CD4-positive, alpha-beta T cell treated with Interleukin-6 for 4 hours (primary cell): ENCODE measurements around the gene RAPGEF2.
"Not testable (repeated sequence)": the region's sequence is repeated elsewhere in the genome, so short reads cannot be mapped to it uniquely, and the experiment has no call there.

ENCODE experiments used
- DNase-seq: peaks from one replicate; pipeline ENCODE4 v3.0.0-alpha.2; 2020; ENCODE audit warnings: mixed read lengths

RAPGEF2 gene

DNA sequence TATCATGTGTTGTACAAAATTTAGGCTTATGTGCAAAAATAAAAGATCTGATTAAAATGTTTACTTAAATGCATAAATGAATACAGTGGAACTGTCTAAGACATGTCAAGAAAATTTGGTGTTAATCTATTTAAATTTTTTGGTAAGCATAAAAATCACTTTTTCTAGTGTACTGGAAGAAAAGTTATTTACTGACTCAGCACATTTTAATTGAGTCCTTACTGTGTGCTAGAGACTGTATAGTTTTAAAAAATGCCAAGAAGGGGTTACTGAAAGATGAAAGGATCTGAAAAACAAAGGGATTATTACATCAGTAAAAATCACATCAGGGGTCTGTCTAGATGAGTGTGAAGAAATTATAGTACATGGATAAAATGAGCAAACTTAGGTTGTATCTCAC is 60.6 kb downstream of the RAPGEF2 start:
- no peak for DNase-seq

DNA sequence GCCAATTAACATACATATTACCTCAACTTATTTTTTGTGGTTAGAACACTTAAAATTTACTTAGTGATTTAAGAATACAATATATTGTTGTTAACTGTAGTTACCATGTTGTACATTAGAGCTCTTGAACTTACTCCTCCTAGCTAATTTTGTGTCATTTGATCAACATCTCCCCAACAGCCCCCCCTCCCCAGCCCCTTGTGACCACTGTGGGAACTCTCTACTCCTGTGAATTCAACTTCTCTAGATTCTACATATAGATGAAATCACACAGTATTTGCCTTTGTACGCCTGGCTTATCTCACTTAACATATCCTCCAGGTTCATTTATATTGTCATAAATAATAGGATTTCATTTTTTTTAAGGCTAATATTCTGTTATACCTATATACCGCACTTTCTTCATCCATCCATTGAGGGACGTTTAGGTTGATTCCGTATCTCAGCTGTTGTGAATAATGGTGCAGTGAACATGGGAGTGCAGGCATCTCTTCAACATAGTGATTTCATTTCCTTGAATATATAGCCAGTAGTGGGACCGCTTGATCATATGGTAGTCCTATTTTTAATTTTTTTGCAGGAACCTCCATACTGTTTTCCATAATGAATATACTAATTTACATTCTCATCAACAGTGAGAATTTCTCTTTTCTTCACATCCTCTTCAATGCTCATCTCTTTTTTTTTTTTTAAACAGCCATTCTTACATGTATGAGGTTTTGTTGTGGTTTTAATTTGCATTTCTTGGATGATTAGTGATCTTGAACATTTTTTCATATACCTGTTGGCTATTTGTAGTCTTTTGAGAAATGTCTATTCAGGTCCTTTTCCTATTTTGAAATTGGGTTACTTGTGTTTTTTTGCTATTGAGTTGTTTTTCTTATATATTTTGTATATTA is 66.8 kb downstream of the RAPGEF2 start:
- DNase-seq: no peak

DNA sequence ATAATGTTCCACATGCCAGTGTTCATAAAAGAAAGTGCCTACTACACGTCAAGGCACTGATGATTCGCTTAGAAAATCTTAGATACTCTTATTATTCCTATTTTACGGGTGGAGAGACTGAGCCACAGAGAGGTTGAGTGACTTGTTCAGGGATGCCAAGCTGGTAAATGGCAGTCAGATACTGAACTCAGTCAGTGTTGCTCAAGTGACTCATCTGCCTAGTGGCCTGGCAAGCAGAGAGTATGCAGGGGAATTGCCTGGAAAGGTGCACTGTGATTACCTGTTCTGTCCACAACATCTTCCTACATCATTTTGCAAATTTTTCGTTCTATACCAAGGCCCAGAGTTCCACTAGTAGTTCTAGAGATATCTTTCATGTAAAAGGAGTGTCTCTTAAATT is 68.4 kb downstream of the RAPGEF2 start:
- DNase-seq: no peak

DNA sequence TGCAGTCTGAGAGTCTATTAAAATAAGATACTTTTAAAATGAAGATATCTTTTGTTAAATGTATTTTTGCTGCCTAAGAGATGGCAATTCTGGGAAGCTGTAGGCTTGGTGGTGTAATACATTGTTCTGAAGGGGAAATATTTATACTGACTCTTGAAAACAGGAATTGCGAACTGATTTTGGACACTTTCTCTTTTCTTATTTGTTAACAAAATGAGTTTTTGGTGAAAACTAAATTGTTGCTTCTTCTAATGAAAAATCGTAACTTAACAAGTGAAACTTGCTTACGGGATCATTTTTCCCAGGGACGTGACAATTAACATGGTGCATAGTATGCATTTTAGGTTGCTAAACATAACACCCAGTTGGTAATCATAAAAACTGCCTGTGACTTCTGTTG is 71.0 kb downstream of the RAPGEF2 start:
- no peak for DNase-seq

DNA sequence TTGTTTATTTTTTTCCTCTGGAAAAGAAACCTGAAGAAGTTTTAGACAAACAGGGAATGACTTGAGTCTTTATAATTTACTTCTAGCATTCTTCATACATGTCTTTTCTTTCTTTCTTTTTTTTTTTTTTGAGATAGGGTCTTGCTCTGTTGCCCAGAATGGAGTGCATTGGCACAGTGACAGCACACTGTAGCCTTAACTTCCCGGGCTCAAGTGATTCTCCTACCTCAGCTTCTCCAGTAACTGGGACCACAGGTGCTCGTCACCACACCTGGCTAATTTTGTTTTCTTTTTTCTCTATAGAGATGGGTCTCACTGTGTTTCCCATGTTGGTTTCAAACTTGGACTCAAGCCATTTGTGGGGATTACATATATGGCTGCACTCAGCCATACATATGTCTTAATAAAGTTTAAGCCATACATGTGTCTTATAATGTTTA is 71.8 kb downstream of the RAPGEF2 start:
- DNase-seq: no peak

DNA sequence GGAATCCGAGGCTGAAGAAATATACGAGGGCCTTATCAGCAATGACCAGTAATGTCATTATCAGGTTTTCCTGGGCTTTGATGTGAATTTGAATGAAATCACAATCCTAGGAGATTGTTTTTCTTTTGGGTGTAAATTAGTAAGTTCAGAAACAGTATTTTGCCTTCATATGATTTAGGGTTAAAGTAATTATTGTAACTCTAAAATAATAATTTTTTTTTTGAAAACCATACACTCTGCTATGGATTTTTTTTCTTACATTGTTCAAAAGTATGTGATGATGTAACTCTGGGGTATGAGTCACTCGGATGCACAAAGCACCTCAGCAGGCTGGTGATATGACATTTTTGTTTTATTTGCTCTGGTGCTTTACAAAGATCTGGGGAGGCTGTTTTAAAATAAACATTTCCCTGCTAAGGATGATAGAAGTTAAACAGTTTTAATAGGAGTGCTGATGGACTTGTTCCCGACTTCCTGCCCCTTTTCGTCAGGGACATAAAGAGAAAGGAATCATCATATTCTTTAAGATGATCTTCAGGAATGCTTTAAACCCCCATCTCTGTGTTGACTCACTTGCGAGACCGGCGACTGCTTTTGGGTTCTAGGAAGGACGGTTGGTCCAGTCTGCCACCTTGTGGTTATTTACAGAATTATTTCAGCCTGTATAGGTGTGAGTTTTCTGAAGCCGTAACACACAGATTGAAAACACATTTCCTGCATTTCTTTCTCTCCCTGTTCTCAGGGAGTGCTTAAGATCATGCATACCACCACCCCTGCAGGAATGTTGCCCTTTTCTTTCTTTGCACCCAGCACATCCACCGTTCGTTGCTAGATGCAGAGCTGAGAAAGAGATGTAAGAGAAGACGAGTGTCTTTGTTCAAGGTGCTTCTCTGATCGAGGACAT is 72.5 kb downstream of the RAPGEF2 start:
- peak; percentile 69 for DNase-seq

DNA sequence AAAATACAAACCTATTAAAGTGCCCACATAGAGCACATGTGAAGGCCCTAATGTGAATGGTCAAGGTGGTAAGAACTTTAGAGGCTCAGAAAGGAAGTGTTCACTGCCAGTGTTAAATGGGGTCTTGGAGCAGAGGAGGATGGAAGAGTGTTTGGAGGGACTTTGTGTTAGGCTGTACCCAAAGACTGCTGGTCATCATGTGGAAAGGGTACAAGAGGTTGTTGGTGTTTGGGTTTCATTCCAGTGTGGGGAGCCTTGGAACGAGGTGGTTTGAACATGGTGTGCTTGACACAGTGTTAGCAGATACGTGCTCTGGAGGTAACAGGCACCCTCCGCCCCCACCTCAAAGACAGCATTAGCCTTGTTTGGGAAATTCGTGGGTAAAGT is 73.1 kb downstream of the RAPGEF2 start:
- no peak for DNase-seq

DNA sequence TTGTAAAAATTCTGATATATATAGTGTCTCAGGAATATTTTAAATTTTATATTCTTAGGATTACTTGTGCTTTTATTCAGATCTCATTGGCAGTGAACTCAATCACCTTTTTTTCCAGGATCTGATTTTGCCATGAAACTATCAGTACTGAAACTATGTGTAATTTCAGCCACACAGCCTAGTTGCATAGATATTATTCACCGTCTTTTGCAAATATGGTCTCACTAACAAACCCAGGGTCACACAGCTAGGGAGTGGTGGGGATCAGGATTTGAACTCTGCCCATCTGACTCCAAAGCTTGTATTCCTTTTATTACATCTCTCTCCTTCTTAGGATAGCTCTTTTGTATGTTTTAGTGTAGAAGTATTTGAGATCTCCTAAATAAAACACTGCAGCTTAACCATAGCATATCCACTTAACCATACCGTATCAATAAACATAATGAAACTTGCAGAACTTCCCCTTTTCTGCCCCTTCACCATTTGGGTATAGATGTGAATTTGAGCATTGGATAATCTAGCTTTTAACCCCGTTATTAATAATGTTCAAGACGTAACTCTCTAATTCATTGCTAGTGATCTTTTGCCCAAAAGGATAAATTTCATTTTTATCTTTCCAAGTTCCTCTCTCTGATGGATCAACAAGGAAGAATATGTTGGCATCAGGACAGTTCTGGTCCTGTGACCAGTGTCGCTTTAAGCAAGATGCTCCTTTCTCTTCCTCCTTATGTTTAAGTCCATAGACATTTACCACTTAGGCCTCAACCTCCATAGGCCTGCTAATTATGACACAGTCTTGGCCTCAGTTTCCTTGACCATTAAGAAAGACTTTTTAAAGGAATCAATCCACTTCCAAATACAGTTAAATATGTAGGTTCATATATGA is 74.6 kb downstream of the RAPGEF2 start:
- no peak for DNase-seq

DNA sequence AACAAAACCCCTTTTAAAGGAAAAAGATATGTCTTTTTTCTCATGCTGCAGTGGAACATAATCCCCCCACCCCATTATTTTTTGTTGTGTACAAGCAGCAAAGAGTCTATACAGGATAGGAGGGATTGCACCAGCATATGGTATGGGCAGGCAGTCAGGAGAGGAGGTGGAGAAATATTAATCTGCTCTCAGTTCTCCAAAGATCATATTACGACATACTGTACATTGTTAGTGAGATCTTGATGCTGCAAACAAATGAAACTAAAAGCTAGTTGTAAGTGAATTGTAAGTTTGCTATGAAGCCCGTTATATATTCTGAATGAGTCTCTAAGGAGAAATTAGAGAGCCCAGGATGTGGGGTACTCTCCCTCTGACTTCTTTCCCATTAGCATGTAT is 75.3 kb downstream of the RAPGEF2 start:
- no peak for DNase-seq

DNA sequence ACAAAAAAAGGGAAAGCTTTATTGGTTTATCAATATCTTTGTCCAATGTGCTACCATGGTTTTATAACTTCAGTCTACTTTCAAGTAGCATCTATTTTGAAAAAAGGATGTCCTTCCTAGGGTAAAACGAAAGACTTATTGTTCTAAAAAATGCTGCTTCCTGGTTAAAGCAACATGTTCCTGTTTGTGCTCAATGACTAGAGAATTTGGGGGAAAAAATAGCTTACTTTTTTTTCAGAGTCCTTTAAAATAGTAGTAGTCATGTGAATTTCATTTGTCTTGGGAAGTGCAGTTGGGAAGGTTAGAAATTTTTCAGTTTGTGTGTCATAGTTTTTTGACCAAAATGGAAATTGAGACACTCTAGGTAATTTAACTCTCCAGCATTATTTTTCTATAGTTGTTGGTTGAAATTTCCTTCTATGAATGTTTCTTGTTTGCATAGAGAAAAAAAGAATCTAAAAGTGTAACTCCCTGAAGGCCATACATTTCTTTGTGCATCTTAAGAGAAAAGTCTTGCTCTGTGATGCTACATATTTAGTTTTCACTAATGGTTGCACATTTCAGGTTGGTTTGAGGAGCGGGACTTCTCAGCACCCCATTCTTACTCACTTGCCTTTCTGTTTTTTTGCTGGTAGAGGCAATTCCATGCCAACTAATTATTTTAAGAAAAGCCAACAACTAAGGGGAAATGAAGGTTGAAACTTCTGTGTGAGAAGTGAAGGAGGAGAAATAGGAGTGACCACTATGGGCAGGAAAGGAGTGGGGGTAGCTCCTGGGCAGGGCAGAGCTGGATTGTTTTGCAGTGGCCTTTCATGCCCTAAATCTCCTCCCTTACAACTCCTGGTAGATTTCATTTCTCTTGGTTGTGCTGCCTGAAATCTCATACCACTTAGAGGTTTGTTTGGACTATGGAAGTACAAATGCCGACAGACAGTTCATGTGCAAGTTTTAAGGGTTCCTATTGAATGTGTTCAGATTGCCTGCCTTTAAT is 76.4 kb downstream of the RAPGEF2 start:
- no peak for DNase-seq

DNA sequence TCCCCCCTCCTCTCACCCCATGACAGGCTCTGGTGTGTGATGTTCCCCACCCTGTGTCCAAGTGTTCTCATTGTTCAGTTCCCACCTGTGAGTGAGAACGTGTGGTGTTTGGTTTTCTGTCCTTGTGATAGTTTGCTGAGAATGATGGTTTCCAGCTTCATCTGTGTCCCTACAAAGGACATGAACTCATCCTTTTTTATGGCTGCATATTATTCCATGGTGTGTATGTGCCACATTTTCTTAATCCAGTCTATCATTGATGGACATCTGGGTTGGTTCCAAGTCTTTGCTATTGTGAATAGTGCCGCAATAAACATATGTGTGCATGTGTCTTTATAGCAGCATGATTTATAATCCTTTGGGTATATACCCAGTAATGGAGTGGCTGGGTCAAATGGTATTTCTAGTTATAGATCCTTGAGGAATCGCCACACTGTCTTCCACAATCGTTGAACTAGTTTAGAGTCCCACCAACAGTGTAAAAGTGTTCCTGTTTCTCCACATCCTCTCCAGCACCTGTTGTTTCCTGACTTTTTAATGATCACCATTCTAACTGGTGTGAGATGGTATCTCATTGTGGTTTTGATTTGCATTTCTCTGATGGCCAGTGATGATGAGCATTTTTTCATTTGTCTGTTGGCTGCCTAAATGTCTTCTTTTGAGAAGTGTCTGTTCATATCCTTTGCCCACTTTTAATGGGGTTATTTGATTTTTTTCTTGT is 81.2 kb downstream of the RAPGEF2 start:
- DNase-seq: not testable (repeated sequence)

DNA sequence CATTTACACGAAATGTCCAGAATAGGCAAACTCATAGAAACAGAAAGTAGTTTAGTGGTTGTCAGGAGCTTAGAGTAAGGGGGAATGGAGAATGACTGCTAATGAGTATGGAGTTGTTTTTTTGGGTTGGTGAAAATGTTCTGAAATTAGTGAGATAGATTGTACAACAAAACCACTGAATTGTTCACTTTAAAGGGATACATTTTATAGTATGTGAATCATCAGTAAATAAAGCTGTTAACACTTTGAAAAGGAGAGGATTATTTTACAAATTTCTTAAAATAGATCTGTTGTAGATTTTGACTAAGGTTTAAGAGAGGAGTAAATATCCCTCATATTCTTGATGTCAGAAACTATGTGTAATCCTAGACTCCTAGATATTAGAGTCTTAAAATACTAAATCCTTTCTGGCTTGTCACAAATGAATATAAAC is 82.7 kb downstream of the RAPGEF2 start:
- DNase-seq: no peak

DNA sequence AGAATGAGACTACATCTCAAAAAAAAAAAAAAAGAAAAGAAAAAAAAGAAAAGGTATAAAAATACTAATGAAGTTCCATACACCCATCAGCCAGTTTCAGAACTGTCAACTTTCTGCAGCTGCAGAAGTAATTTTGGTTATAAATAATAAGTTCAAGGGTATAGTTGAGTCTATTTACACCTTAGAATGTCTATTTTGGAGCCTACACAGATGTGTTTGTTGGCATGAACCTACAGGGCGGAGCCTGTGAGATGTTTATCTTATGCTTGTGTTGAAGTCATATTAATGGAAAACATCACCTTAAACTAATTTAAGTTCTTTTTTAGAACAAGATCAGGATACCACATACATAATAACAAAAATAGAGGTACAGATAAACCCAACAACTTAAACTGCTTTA is 85.8 kb downstream of the RAPGEF2 start:
- DNase-seq: no peak

DNA sequence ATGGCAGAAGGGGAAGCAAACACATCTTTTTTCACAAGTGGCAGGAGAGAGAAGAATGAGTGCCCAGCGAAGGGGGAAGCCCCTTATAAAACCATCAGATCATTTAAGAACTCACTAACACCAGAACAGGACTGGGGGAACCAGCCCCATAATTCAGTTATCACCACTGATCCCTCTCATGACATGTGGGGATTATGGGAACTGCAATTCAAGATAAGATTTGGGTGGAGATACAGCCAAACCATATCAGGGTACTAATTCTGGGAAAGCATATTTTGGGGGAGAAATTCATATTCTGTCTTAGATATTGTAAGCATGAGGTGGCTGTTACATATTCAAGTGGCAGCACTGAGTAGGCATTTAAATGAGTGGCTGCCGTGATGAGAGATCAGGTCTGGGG is 87.8 kb downstream of the RAPGEF2 start:
- DNase-seq: no peak

DNA sequence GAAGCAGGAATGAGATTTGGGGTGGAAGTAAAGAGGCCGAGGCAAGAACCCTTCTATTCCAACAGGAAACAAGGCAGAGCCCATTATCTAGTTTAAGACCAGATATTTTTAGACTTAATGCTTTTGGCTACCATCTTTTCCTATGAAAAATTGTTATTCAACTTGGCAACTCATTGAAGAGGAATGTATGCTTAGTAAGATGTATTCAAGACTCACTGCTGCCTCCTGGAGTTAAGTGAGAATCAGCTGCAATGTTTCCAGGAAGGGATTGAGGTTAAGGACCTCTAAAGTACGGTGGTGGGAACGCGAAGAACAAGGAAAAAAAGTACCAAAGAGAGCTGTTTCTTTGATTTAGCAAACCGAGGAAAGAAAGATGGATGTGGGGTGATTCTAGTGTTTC is 89.1 kb downstream of the RAPGEF2 start:
- no peak for DNase-seq

DNA sequence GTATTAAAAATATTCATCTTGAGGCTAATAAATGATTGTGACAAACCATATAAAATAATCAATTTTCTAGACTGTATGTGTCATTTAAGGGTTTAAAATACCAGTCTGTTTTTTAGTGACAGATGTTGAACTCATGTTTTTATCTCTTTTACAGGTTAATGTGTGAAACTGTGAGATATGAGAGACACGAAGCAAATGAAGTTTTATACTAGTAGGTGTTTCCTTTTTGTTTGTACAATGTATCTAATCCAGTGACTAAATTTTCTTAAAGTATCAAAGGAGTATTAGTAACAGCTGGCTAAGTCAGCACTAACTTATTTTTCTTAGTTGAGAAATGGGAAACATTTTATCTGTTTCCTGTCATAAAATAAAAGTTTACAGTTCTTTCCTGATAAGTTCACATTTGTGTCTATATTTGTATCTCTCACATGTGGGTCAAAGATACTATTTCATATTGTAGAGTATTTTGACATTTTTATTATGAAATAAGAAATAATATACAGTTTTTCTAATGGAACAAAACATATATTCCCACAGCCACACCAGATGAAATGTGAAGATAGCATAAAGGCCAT is 90.3 kb downstream of the RAPGEF2 start:
- no peak for DNase-seq

DNA sequence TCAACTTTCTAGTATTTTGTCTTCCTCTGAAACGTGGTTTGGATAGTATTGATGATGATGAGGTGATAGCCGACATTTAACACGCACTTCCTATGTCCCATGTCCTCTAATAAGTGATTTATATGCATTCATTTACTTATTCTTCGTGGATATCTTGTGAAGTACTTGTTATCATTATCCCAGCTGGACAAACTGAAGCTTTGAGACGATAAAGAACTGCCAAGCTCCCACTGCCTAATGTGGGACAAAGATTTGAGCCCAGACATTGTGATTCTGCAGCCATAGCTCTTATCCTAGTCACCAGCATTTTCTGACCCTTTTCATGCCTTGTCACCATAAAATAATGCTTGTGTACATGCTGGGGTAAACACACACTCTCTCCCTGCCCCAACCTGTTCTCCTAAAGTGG is 92.5 kb downstream of the RAPGEF2 start:
- no peak for DNase-seq

DNA sequence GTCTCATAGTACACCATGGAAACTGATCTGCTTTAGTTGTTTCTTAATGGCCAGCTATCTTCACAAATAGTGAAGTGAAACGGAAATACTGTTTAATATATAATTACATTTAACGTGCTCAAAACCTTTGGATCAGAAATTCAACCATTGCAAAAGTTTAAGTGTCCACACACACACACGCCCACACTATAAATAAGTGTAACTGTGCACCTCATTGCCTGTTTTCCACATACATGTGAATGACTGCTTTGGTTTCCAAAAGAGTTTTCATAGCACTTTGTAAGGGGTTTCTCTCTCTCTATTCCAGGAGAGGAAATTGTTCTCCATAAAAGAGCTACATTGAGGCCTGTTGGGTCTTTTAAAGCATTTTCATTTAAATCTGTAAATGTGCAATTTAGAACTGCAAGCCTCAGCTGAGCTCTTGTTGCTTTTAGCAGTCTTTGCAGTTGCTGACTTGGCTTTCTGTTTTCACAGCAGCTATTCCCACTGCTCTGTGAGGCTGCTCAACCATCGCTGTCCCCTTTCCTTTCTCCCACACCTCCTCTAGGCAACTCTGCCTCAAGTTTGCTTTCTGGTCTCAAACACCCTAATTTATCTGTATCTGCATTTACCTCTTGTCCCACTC is 94.5 kb downstream of the RAPGEF2 start:
- DNase-seq: no peak

DNA sequence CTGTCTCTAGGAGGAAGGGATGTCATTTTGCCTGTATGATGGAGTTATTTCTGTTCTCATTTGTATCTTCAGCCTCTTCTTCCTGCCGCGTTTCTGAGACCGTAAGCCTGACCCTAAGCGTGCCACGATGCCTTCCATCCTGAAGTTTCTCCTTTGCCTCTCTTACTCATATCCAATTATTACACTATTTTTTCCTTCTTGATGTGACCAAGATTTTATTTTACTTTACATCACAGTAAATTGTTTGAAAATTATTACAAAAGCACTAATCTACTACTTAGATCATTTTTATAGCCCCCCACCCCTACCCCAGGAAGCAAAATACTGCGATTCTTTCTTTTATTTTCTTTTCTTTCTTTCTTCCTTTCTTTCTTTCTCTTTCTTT is 95.0 kb downstream of the RAPGEF2 start:
- DNase-seq: no peak

DNA sequence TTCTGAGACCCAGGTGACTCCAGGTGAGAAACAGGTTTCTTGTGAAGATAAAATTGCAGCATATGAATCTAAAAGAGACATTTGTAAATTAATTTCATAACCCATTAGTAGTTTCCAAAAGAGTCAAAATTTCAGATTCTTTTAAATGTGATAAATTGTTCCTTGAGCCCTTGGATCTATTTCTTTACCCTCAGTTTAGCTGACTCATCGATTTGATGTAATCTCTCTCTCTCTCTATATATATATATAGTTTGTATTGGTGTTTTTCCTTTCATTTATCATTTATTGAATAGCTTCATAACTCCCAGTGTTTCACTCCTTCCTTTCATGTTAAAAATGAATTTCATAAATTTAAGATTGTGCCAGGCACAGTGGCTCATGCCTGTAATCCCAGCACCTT is 96.9 kb downstream of the RAPGEF2 start:
- no peak for DNase-seq
